Peyer's patch (tissue), 4 donors: ENCODE measurements around the gene FNDC4.
"Not testable (repeated sequence)": the region's sequence is repeated elsewhere in the genome, so short reads cannot be mapped to it uniquely, and the experiment has no call there.

Experiments
- POLR2A ChIP-seq, 2 donors: fragments of 450-650 bp; IDR thresholded peaks; one replicate each; pipeline ENCODE4 v1.5.1; 2017; ENCODE audit warnings: antibody characterized with exemption in 2 of 2, mild to moderate bottlenecking in 2 of 2, moderate library complexity in 2 of 2
- TF ChIP-seq, protein P1 (sequence below), 6 experiments: fragments of 450-650 bp in 4 of 6; fragments of 200-600 bp in 2 of 6; sonication (generic) in 1 of 6; IDR thresholded peaks; one replicate each; pipeline ENCODE4 v1.5.1; 2017 to 2019; ENCODE audit warnings: antibody characterized with exemption in 6 of 6, mild to moderate bottlenecking in 3 of 6, moderate library complexity in 1 of 6

DNA sequence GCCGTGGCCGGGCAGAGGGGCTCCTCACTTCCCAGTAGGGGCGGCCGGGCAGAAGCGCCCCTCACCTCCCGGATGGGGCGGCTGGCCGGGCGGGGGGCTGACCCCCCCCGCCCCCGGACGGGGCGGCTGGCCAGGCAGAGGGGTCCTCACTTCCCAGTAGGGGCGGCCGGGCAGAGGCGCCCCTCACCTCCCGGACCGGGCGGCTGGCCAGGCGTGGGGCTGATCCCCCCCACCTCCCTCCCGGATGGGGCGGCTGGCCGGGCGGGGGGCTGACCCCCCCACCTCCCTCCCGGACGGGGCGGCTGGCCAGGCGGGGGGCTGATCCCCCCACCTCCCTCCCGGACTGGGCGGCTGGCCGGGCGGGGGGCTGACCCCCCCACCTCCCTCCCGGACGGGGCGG is 44.6 kb upstream of the FNDC4 start:
- TF ChIP-seq, protein P1, sequence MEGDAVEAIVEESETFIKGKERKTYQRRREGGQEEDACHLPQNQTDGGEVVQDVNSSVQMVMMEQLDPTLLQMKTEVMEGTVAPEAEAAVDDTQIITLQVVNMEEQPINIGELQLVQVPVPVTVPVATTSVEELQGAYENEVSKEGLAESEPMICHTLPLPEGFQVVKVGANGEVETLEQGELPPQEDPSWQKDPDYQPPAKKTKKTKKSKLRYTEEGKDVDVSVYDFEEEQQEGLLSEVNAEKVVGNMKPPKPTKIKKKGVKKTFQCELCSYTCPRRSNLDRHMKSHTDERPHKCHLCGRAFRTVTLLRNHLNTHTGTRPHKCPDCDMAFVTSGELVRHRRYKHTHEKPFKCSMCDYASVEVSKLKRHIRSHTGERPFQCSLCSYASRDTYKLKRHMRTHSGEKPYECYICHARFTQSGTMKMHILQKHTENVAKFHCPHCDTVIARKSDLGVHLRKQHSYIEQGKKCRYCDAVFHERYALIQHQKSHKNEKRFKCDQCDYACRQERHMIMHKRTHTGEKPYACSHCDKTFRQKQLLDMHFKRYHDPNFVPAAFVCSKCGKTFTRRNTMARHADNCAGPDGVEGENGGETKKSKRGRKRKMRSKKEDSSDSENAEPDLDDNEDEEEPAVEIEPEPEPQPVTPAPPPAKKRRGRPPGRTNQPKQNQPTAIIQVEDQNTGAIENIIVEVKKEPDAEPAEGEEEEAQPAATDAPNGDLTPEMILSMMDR (IDR thresholded peaks at IDR 0.05) = not testable (repeated sequence)
- not testable (repeated sequence) for TF ChIP-seq POLR2A (IDR thresholded peaks at IDR 0.05)
